GM18909 (cell line): Measurements from ENCODE around the gene TUBA3E.
A peak's percentile ranks its signal among the peaks of the same experiment; 100 is the strongest.
"Not testable (repeated sequence)": the region's sequence is repeated elsewhere in the genome, so short reads cannot be mapped to it uniquely, and the experiment has no call there.

Source experiments
- ATAC-seq: cut with Tn5 transposase; IDR thresholded peaks from one replicate; pipeline ENCODE4 v1.9.1; 2021; ENCODE audit warnings: mild to moderate bottlenecking; ENCODE audit not compliant: unreplicated experiment, poor library complexity

The TUBA3E gene

DNA sequence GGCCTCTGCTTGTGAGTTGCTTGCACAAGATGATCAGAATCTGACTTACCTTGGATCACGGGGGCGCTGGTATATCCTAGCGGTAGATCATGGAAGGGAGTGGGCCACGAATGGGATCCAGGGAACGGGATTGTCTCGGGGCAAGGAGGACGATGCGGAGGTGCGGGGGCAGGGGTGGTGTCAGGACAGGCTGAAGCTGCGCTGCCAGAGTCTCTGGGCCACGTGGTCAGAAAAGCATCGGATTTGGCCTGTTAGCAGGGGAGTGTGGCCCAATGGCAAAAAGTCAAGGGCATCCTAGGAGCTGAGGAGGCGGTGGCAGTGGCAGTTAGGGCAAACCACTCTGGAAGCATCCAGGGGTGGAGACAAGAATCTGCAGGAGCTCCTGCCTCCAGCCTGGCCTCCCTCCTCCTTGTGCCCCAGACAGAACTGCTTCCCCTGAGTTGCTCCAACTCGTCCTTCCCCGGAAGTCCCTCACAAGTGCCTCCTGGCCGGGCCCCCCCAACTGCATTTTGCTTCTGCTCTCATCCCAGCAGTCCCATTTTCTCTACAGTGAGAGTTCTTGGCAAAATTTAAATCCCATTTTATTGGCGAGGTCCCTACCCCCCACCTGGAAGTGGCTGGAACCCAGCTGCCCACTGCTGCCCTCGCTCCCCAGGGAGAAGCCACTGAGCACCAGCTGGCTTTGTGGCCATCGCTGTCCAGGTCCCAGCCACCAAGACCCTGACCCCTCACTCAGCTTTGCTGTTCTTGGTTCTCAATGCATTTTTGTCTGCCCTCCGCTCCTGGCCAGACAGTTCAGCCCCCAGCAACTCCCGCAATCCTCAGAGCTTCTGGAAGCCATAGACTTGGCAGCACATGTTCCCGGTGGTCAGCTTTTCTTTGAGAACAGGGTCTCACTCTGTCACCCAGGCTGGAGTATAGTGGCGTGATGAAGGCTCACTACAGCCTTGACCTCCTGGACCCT, 47.8 kb downstream of the TUBA3E start:
- ATAC-seq = no peak

DNA sequence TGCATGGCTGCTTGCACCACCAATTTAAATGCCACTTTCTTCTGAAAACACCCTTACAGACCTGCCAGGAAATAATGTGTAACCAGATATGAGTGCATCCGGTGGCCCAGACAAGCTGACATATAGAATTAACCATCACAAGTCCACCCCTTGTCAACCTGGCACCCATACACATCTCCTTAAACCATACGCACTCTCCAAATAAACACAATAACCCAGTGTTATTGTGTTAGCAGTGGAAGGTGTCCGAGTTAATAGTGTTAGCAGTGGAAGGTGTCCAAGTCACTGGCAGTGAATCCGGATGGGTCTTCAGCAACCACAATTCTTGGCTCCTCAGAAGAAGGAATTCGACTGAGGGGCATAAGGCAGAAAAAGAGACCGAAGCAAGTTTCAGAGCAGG, 49.7 kb downstream of the TUBA3E start:
- ATAC-seq = not testable (repeated sequence)

DNA sequence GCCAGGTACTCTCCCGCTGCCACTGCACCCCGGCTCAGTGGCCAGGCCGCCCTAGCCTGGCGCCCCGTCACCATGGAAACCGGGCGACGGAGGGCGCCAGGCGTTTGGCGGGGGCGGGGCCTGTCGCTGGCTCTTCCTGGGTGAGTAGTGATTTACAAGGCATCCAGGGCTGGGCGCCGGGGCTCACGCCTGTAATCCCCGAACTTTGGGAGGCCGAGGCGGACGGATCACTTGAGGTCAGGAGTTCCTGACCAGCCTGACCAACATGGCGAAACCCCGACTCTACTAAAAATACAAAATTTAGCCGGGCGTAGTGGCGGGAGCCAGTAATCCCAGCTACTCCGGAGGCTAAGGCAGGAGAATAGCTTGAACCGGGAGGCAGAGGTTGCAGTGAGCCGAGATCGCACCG, 53.2 kb downstream of the TUBA3E start, which contains the start of gene CCDC74B:
CCDC74B (minus strand) TSS at position 107 of the 409 bp plus-strand sequence. CDS start 116 bp downstream, outside the sequence.
- ATAC-seq = peak; percentile 93

DNA sequence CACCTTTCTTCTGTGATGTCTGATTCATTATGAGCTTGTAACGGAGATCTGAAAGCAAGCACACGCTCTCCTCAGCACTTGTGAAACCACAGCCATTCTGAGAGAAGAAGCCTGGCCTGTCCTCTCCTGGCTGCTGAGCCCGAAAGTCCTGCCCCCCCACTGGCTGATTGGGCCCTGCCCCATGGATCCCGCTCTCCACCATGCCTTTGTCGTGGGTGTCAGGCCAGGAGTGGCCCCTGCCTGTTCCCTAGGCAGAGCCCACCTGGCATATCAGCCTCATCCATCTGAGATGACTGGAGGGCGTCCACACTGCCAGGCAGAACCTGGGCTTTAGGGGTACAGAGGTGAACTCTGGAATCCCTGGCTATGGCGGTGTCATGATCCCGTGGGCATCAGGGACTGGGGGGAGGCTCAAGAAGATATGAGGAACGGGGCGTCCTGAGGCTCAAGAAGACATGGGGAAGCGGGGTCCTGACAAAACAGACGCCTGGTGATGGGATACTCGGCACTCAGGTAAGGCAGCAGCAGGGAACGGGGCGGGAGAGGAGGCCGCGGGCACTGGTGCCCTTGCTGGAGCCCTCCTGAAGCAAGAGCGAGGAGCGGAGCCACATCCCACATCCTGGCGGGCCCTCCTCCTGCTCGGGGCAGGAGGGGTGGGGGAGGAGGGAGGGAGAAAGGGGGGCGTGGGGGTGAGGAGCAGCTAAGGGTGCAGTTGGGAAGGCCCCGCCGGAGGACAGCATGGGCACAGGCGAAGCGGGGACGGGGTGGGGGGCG, 54.8 kb downstream of the TUBA3E start:
- not testable (repeated sequence) for ATAC-seq

DNA sequence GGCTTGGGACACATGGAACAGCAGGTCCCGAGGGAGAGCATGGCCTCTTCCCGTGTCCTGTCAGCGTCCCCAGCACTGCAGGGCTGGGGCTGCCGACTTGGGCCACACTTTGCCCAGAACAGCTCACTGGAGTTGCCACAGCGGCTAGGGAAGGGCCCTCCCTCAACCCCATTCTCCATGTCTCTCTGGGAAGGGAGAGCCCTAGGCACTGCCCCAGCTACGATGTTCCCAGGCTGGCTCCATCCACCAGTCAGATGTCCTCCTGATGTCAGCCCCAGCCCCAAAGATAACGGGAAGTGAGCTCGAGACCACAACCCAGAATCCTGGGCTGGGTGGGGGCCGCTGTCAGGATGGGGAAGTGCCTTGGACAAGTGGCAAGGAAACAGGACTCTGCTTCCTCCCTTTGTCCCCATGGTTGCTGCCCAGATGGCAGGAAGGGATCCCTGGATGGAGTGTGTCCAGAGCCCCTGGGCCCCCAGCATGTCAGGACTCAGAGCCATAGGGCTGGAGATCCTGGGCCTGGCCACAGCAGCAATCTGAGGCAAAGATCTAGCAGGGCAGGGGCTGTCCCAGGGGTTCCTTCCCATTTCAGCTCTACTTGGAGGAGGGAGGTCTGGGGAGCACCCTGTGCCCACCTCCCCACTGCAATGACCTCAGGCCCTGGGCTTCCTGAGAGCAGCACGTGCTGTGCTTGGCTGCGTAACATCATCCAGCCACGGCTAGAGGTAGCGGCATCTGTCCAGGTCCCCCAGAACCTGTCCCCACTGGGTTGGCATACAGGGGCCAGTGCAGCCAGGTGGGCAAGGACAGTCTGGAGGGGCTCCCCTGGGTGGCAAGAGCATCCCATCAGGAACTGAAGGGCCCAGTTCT, 55.6 kb downstream of the TUBA3E start:
- ATAC-seq = not testable (repeated sequence)
